Head of caudate nucleus (tissue), 42 donors: ENCODE results near the gene TXLNG.
"Not testable (repeated sequence)": the region's sequence is repeated elsewhere in the genome, so short reads cannot be mapped to it uniquely, and the experiment has no call there.

Experiments used
- DNase-seq, 42 donors: peaks; one replicate each; pipeline versions ENCODE4 v3.0.0 to v3.0.0-alpha.2; 2020 to 2021; ENCODE audit warnings: mixed read lengths in 7 of 42
- intact Hi-C: fragments of 100-400 bp; cut with DNase I; formaldehyde crosslinking; loops from one replicate; pipeline ENCODE4 v1.15.0; 2022

TXLNG gene

DNA sequence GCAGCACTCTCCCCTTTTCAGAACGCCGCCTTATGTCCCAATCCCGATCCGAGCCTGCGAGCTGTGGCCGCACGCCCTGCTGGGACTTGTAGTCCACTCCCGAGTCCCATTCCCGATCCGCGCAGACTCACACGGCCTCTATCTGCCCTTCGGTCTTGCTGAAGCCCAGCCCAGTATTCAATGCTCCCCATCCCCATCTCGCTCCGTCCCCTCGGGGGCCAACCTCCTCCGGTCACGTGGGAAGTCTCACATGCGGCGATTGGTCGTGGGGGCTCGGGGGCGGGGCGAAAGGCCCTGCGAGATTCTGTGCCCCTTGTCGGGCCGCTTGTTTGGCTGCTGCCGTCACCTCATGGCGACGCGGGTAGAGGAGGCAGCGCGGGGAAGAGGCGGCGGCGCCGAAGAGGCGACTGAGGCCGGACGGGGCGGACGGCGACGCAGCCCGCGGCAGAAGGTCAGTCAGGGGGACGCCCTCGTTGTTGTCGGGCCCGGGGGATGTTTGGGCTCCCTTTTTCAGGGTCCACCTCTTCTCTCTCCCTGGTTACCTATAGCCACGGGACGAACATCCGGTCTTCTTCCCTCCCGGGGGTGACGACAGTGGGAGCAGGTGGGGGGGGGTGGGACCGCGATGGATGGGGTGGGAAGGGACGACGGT is at the start of gene TXLNG:
Gene TXLNG (plus strand): TSS at position 328 of the 652 bp plus-strand sequence. CDS start 22 bp downstream, at position 350.
- peak; percentile 92 to 100 (median 99) for DNase-seq
- intact Hi-C loops, result no loop called here

DNA sequence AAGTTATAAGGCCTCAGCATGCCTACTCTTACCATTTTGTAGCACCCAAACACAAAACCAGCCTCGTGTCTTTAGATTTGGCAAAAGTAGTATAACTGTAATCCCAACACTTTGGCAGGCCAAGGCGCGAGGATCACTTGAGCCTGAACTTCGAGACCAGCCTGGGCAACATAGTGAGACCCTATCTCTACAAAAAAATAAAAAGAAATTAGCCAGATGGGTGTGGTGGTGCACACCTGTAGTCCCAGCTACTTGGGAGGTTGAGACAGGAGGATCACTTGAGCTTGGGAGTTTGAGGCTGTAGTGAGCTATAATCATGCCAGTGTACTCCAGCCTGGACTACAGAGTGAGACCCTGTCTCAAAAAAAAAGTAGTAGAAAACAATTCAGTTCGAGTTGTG is 49.2 kb upstream of the TXLNG start:
- intact Hi-C loops, result no loop called here
- no peak for DNase-seq

DNA sequence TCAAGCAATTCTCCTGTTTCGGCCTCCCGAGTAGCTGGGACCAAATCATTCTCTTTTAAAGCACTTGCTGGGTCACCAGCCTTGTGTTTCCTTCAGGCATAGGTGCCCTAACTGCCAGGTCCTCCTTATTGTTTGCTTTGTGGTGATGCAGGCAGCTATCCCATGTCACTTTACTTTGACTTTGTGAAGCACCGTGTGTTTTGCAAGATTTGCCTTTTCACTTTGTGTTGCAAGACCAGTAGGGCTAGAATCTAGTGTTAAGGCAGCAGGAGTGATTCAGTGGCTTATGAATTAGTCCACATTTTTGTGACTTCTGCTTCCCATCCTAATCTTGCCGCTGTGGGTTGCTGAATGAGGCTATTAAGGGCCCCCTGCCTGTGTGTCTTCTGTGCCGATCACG is 46.7 kb upstream of the TXLNG start:
- no peak for DNase-seq
- intact Hi-C loops, result no loop called here

DNA sequence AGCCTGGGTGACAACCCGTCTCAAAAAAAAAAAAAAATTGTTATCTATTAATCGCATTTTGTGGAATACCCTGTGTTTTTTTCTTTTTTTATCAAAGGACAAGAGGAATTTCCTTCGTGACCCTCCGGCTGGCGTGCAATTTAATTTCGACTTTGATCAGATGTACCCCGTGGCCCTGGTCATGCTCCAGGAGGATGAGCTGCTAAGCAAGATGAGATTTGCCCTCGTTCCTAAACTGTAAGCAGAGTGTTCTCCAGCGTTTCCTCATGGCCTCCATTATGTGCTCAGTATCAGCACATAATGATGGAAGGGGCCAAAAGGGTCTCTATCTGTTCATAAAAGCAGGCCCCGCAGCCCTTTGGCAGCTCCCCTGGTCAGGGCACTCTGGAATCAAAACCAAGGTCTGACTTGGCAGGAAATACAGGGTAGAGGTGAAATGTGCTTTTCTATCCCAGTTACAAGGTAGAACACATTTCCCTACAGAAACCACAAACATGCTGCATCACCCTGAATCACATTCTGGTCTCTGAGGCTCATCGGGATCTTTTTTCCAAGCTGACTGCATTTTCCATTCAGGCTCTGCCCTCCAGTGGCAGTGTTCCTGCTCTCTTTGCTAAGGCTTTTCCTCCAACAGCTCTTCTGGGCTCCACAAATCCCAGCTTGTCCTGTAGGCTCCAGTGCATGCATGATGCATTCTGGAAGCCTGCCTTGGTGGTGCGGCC is 42.5 kb upstream of the TXLNG start:
- intact Hi-C loops, result no loop called here
- no peak for DNase-seq

DNA sequence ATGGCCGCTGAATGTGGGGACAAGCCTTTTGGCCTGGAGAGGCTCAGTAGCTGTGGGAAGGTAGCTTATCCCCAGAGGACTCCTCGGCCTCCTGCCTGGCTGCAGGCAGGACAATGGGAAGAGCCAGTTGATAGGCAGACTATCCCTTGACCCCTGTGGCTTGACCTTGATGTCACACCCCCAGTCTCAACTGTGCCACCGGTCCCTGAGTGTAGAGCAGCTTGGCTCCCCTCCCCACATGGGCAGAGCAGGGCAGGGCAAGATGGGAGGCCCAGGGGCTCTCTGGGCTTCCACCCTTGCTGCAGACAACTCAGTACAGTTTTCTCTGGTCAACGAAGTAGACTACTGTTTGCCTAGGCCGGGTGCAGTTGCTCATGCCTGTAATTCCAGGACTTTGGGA is 41.2 kb upstream of the TXLNG start:
- intact Hi-C loops, result no loop called here

DNA sequence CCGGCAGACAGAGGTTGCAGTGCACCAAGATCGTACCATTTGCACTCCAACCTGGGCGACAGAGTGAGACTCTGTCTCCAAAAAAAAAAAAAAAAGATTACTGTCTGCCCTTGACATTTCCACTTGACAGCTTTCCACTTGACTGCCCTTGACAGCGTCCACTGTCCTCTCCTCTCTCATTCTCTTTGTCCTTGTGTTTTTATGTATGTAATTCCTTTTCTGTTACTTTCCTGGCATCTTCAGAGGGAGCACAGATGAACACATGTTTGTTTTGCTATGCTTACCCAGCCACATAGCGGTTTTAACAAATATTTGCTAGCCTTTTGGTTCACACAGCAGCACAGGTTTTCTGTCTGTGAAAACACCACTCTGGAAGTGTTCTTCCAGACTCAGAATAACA is 40.6 kb upstream of the TXLNG start:
- no peak for DNase-seq
- intact Hi-C loops, result no loop called here

More for the DNA sequence above, 41.2 kb upstream of the TXLNG start:
- no peak for DNase-seq

DNA sequence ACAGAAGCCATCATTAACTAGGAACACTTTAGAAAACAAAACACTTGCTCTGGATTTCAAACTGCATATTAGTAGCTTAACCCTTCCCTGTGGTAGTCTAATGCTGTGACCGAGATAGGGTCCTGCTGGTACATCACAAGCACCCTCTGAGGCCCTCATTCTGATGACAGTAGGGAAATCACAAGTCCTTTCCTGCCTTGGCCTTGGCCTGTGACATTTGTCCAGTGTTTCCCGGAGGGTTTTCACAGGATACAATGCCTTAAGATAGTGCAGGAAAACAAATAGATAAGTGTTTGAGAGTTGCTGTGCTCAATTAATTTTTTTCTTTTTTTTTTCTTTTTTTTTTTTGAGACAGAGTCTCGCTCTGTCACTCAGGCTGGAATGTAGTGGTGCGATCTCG is 37.8 kb upstream of the TXLNG start:
- intact Hi-C loops, result no loop called here
- DNase-seq, result no peak

DNA sequence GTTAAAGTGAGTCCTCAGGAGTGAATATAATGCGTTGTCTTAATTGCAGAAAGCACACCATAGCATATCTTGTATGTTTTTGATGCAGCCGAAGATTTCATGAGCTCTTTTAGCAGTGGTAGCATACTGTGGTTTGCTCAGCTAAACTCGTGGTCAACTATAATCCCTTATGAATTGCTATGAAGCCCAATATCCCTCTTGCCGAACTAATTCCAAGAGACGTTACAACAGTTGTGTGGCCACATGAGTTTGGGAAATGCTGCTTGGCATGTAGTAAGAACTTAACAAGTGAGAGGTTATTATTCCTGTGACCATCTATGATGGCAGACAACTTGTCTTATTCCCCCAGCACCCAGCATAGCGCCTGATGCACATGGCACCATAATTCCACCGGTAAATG is 36.1 kb upstream of the TXLNG start:
- intact Hi-C loops, result no loop called here
- no peak for DNase-seq

DNA sequence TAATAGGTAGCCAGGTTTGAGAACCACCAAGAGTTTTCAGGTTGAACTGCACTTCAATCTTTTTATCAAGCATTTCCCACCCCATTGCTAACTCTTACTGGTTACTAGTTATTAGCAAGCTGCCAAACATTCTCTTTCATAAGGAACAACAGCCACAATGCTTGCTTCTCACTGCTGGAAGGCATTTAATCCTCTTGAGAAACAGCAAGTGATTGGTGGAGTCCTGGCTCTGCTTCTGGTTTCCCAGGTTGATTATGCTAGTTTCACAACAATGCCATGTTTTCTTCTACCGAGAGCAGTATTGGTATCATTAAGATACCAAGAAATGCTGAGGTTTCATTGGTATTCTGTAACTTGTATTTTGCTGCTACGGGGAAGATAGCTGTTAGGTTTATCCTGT is 32.2 kb upstream of the TXLNG start:
- DNase-seq, result no peak
- intact Hi-C loops, result no loop called here

DNA sequence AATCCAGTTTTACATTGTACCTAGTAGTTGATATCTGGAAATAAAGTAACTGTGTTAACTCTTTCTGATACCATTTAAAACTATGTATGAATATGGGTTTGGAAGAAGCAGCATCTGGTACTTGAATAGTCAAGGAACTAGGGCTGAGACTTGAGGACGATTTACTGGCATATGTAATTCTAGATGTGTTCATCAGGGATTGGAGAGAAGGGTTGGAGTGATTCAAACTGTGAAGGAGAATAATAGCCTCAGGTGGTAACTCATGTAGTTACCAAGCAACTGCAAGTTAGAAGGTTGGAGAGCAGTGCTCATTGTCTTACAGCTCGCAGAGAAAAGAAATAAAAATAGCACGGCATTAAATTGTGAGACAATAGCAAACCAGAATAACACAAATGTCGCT is 29.5 kb upstream of the TXLNG start:
- intact Hi-C loops, result no loop called here
- peak in 2 of 42 donors; percentile 6 to 10 for DNase-seq

DNA sequence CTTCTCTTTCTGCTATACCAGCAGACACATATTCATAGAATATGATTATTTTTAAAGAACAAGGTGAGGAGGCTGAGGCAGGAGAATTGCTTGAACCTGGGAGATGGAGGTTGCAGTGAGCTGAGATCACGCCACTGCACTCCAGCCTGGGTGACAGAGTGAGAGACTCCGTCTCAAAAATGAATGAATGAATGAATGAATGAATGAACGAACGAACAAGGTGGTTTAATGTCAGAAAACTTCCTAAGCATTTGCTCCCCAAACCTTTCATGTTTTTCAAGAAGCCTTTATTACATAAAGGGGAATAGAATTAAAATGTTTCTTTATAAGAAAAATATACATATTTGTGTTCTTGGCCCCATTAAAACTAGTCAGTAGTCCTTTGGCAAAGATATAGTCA is 24.8 kb upstream of the TXLNG start:
- DNase-seq, intact Hi-C loops: not testable (repeated sequence)

DNA sequence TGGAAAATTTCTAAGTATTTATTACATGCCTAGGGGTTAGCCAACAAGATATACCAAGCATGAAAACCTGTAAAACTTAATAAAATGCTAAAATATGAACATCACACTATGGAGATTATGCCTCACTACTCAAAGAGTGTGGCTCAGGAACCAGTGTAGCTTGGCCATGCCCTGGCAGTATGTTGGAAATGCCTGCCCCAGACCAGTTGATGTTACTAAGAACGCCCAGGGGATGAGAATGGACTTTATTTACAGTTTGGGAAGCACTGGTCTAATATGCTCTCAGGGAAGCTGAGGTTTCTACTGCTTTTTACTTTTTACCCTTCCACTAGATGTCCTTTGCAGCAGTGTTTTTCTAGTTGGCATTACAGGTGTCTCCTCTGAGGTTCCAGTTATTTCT is 23.7 kb upstream of the TXLNG start:
- intact Hi-C loops, result no loop called here

DNA sequence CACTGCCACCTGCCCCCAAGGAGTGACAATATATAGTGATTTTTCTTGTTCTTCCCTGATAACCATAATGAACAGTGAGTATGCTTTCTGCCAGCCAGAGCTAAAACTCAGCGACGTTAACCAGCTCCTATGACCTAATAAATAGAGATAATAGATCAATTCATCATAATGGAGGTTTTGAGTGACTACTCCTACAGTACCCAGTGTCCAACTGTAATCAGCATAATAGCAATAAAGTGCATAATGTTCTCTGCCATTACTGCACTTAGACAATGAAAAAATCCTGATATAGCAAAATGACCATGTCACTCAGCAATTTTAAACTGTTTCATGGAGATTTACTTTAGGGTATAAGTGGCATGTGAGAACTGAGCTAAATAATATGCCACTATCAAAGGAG is 20.7 kb upstream of the TXLNG start:
- DNase-seq, result no peak
- intact Hi-C loops, result no loop called here

More for the DNA sequence above, 23.7 kb upstream of the TXLNG start:
- no peak for DNase-seq

DNA sequence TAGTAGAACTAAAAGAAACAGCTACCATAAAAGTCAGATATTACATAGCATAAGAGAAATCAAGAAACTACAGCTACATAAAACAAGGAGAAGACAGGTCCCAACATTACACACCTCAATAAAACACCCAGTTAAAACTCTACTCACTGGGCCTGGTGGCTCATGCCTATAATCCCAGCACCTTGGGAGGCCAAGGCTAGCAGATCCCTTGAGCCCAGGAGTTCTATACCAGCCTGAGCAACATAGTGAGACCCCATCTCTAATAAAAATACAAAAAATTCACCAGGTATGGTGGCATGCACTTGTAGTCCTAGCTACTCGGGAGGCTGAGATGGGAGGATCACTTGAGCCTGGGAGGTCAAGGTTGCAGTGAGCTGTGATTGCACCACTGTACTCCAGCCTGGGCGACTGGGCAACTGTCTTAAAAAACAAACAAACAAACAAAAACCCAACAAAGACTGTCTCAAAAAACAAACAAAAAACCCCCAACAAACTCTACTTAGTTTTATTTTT is 15.2 kb upstream of the TXLNG start:
- intact Hi-C loops, result no loop called here
- DNase-seq, result no peak

DNA sequence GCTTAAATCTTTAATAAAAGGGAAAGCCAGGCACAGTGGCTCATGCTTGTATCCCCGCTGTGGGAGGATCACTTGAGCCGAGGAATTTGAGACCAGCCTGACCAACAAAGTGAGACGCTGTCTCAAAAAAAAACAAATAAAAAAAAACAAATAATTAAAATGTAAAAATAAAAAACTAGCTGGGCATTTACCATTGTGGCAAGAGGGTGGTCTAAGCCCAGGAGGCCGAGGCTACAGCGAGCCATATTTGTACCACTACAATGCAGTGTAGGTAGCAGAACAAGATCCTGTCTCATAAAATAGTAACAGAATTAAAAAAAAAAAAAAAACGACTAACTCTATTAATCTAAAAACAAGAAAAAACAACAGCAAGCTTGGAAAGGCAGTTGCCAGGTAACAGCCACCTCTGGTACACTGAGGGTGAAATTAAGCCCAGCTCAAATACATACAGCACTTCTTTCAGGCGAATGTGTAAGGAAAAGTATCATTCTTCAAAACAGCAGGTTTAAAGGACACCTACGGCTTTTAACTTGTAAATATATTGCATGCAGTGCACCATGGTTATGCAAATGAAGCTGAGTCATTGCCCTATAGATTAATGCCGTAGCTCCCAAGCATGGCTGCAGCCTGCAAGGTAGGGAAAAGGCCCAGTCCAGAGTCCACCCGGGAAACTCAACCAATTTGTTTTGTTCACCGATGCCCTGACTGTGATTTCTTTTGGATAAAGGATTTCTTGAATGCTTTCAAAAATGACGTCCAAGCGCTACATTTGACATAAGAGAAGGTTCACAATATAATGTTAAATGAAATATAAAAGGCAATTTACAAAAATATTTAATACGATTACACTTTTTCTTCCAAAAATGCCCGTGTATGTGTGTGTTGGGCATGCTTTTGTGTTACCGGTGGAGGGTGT is 14.5 kb upstream of the TXLNG start:
- intact Hi-C loops, result no loop called here

DNA sequence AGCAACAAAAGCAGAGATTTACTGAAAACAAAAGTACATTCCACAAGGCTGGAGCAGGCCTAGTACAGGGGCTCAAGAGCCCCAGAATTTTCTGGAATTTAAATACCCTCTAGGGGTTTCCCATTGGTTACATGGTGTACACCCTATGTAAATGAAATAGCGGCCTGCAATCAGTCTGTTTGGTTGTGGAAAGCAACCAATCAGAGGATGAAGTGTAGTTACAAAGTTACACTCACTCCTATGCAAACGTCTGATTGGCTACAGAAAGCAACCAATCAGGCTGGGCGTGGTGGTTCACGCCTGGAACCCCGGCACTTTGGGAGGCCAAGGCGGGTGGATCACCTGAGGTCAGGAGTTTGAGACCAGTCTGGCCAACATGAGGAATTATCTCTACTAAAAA is 13.8 kb upstream of the TXLNG start:
- intact Hi-C loops, result no loop called here
- no peak for DNase-seq

More for the DNA sequence above, 14.5 kb upstream of the TXLNG start:
- DNase-seq, result no peak

DNA sequence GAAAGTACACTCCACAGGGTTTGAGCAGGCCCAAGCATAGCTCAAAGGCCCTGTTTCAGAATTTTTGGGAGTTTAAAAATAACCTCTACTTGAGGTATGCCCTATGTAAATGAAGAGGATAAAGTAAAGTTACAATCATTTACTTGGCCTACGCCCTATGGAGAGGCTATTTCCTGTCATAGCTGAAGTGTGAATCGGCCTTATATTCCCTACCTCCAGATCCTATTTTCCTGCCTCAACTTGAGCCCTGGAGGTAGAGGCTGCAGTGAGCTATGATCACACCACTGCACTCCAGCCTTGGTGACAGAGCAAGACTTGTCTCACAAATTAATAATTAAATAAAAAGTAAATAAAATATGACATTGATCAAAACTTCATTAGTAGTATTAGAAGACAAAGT is 11.5 kb upstream of the TXLNG start:
- intact Hi-C loops, result no loop called here
- no peak for DNase-seq

DNA sequence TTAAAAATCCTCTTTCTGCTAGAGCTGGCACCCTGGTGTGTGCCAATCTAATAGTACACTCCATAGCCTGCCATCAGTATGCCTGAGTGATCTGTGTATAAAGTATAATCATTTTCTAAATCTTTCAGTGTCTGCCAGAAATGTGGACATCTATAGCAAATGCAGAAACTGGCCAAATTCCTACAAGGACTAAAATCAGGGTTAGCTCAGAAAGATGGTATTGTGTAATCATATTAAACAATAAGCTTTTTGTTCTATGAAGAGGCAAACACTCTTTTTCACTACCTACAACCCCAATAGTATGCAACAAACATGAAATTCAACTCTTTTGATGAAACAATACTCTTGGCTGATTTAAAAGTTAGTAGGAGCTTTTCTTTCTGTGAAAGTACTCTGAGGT is 7.7 kb upstream of the TXLNG start:
- DNase-seq, result no peak
- intact Hi-C loops, result no loop called here

DNA sequence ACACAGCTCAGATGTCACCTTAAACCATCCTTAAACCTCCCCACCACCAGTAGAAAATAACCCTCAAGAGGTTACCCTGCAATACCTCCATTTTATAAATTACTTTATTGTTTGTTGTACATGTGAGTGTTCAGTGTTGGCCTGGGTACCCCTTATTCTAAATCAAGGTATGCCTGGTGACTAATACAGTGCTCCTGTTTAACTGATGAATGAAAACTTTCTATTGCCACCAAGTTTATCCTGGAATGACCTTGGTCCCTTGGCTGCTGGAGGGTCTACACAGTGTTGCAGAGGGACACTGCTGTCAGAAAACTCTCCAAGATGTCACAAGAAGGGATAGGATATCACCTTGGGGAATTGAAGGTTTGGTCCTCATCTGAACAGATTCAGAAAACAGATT is 7.3 kb upstream of the TXLNG start:
- no peak for DNase-seq
- intact Hi-C loops, result no loop called here

DNA sequence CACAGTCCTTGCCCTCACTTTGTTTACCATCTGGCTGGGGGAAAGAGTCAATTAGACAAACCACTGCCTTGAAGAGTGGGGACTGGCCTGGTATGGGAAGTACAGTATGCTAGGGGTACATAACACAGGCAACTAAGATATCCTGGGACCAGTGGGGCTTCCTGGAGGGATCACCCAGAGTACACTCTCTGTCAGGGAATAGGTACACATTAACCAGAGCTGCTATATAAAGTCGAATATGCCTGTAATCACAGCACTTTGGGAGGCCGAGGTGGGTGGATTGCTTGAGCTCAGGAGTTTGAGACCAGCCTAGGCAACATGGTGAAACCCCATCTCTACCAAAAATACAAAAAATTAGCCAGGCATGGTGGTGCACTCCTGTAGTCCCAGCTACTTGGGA is 6.5 kb upstream of the TXLNG start:
- intact Hi-C loops, result not testable (repeated sequence)

More for the DNA sequence above, 6.5 kb upstream of the TXLNG start:
- not testable (repeated sequence) for DNase-seq
